OCI-LY1 (cell line): ENCODE data around the gene SLIT3.

Source experiments
- H2AFZ ChIP-seq: fragments of 200-600 bp; sonication (generic), shearing (Covaris generic); 2 replicates; pipeline ENCODE4 v1.6.0; 2014; ENCODE audit warnings: antibody characterized with exemption, mild to moderate bottlenecking, low read length
- H3F3A ChIP-seq: fragments of 200-600 bp; sonication (generic), shearing (Covaris generic); 2 replicates; pipeline ENCODE4 v1.6.0; 2014; ENCODE audit warnings: mild to moderate bottlenecking, antibody characterized with exemption, low read length, moderate library complexity; ENCODE audit not compliant: insufficient read depth
- H3K27ac ChIP-seq: fragments of 200-600 bp; sonication (generic); 2 replicates; pipeline ENCODE4 v1.5.1; 2014; ENCODE audit warnings: low read length, mixed run types, mild to moderate bottlenecking, low read depth; ENCODE audit not compliant: poor library complexity, severe bottlenecking
- H3K27me3 ChIP-seq: fragments of 200-600 bp; sonication (generic); 2 replicates; pipeline ENCODE4 v1.6.0; 2014; ENCODE audit warnings: antibody characterized with exemption, mild to moderate bottlenecking, low read length, moderate library complexity; ENCODE audit not compliant: insufficient read depth
- H3K36me3 ChIP-seq: fragments of 200-600 bp; sonication (generic); 2 replicates; pipeline ENCODE4 v1.6.1; 2014; ENCODE audit warnings: mild to moderate bottlenecking, antibody characterized with exemption, low read length, moderate library complexity, mixed read lengths; ENCODE audit not compliant: insufficient read depth
- H3K4me1 ChIP-seq: fragments of 200-600 bp; sonication (generic); 2 replicates; pipeline ENCODE4 v1.5.1; 2014; ENCODE audit warnings: mild to moderate bottlenecking, low read length, moderate library complexity; ENCODE audit not compliant: insufficient read depth, severe bottlenecking
- H3K4me2 ChIP-seq: fragments of 200-600 bp; sonication (generic), shearing (Covaris generic); 2 replicates; pipeline ENCODE4 v1.6.1; 2014; ENCODE audit warnings: low read length
- H3K4me3 ChIP-seq: fragments of 200-600 bp; sonication (generic); 2 replicates; pipeline ENCODE4 v1.5.1; 2014; ENCODE audit warnings: low read length, low read depth, mild to moderate bottlenecking, mixed read lengths; ENCODE audit not compliant: poor library complexity, severe bottlenecking
- H3K79me2 ChIP-seq: fragments of 200-600 bp; shearing (Covaris generic); 2 replicates; pipeline ENCODE4 v1.6.1; 2016; ENCODE audit warnings: mixed run types, low read length, mixed read lengths; ENCODE audit not compliant: insufficient read depth
- H3K9ac ChIP-seq: fragments of 200-600 bp; sonication (generic), shearing (Covaris generic); 2 replicates; pipeline ENCODE4 v1.6.1; 2014; ENCODE audit warnings: mild to moderate bottlenecking, low read length, mixed read lengths
- H3K9me2 ChIP-seq: fragments of 200-600 bp; sonication (generic), shearing (Covaris generic); 2 replicates; pipeline ENCODE4 v1.6.1; 2014; ENCODE audit warnings: low read depth, mild to moderate bottlenecking, low read length, mixed read lengths
- H3K9me3 ChIP-seq: fragments of 200-600 bp; shearing (Covaris generic); 2 replicates; pipeline ENCODE4 v1.6.1; 2014; ENCODE audit warnings: low read length, mixed read lengths
- H4K20me1 ChIP-seq: fragments of 200-600 bp; sonication (generic), shearing (Covaris generic); 2 replicates; pipeline ENCODE4 v1.6.0; 2016; ENCODE audit warnings: mild to moderate bottlenecking, low read length; ENCODE audit not compliant: insufficient read depth
- CTCF ChIP-seq: fragments of 200-600 bp; sonication (generic), shearing (Covaris generic); IDR thresholded peaks from 2 replicates; pipeline ENCODE4 v1.5.1; 2017; ENCODE audit warnings: mild to moderate bottlenecking, antibody characterized with exemption, low read length, moderate library complexity, mixed read lengths
- EZH2 ChIP-seq: fragments of 200-600 bp; sonication (generic), shearing (Covaris generic); IDR thresholded peaks from 2 replicates; pipeline ENCODE4 v1.8.0; 2017; ENCODE audit warnings: borderline replicate concordance, mixed run types, mild to moderate bottlenecking, antibody characterized with exemption, low read length, moderate library complexity, mixed read lengths

SLIT3 gene

GRCh38 chr5:169133531-169133930 is 167.4 kb downstream of the SLIT3 start:
- Histone ChIP-seq H3K79me2 (no peaks in the 10 kb centered on the region), H3K9me3 (no peaks in the 10 kb centered on the region), H2AFZ (no peak overlapping the region), H3K36me3 (no peaks in the 10 kb centered on the region), H3K9me2 (no peaks in the 10 kb centered on the region), H3K4me3 (no peak overlapping the region), H3K27ac (no peak overlapping the region), H4K20me1 (no peaks in the 10 kb centered on the region), H3F3A (no peaks in the 10 kb centered on the region), H3K27me3 (no peaks in the 10 kb centered on the region), H3K9ac (no peak overlapping the region), H3K4me2 (no peak overlapping the region), H3K4me1 (no peaks in the 10 kb centered on the region)
- TF ChIP-seq EZH2 (no peak), CTCF (no peak)

GRCh38 chr5:169132302-169132660 is 168.7 kb downstream of the SLIT3 start:
- Histone ChIP-seq H3K27me3 (no peaks in the 10 kb centered on the region), H3K4me1 (no peaks in the 10 kb centered on the region)

GRCh38 chr5:169131616-169132301 is 169.2 kb downstream of the SLIT3 start:
- no peaks in the 10 kb centered on the region for H3F3A ChIP-seq
- H3K4me3 ChIP-seq, result no peak overlapping the region
- H3K9me2 ChIP-seq, result no peaks in the 10 kb centered on the region
- H3K79me2 ChIP-seq, result no peaks in the 10 kb centered on the region
- H3K9ac ChIP-seq, result no peak overlapping the region
- H2AFZ ChIP-seq, result no peak overlapping the region
- no peak for TF ChIP-seq CTCF
- no peak for TF ChIP-seq EZH2
- H3K4me1 ChIP-seq, result no peaks in the 10 kb centered on the region
- H3K4me2 ChIP-seq, result no peak overlapping the region
- H3K9me3 ChIP-seq, result no peaks in the 10 kb centered on the region
- H3K27ac ChIP-seq, result no peak overlapping the region
- H3K36me3 ChIP-seq, result no peaks in the 10 kb centered on the region
- H3K27me3 ChIP-seq, result no peaks in the 10 kb centered on the region
- H4K20me1 ChIP-seq, result no peaks in the 10 kb centered on the region

More at GRCh38 chr5:169132302-169132660, 168.7 kb downstream of the SLIT3 start:
- no peaks in the 10 kb centered on the region for H3K9me3 ChIP-seq
- no peaks in the 10 kb centered on the region for H3F3A ChIP-seq
- no peak for TF ChIP-seq CTCF
- TF ChIP-seq EZH2, result no peak
- no peaks in the 10 kb centered on the region for H3K79me2 ChIP-seq
- no peaks in the 10 kb centered on the region for H3K9me2 ChIP-seq
- H3K4me2 ChIP-seq, result no peak overlapping the region
- no peaks in the 10 kb centered on the region for H4K20me1 ChIP-seq
- H2AFZ ChIP-seq, result no peak overlapping the region
- H3K4me3 ChIP-seq, result no peak overlapping the region
- H3K27ac ChIP-seq, result no peak overlapping the region
- H3K36me3 ChIP-seq, result no peaks in the 10 kb centered on the region
- no peak overlapping the region for H3K9ac ChIP-seq
